ENCODE measurements around the gene CADM2.

Gene CADM2

GRCh38 chr3:85533586-85533985 is 574.8 kb downstream of the CADM2 start:
- FAIRE-seq (no peak), DNase-seq (ENCODE audit: insufficient read length, low spot score) (no peak)

DNA sequence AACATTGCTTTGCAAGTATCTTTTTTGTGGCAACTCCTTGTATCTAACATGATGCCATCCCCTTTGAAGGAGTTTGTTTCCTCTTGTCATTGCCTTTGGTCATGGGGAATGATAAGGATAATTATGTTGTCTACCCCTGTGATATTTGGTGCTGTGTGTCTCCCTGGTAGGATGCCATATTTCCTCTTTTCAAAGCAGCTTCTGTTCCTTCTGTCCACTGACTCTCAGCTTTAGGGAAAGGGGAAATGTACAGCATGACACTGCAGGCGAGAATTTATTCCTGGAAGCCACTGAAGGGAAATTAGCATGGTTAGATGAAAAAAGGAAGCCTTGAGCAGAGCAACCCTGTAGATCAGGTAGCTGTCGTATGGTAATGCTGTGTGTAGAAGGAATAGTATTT is 576.7 kb downstream of the CADM2 start:
- DNase-seq (ENCODE audit: insufficient read length, low spot score): no peak
- no peak for FAIRE-seq

GRCh38 chr3:85539232-85539631 is 580.4 kb downstream of the CADM2 start:
- no peak for FAIRE-seq

GRCh38 chr3:85554153-85554552 is 595.4 kb downstream of the CADM2 start:
- FAIRE-seq (no peak), DNase-seq (ENCODE audit: insufficient read length, low spot score) (no peak)

More at GRCh38 chr3:85539232-85539631, 580.4 kb downstream of the CADM2 start:
- DNase-seq (ENCODE audit: insufficient read length, low spot score): no peak

GRCh38 chr3:85560088-85560785 is 601.4 kb downstream of the CADM2 start:
- DNase-seq (ENCODE audit: insufficient read length, low spot score) (no peak), FAIRE-seq (no peak)

GRCh38 chr3:85567071-85567676 is 608.4 kb downstream of the CADM2 start:
- DNase-seq (ENCODE audit: insufficient read length, low spot score) (peak; percentile 2), FAIRE-seq (peak; percentile 82)

DNA sequence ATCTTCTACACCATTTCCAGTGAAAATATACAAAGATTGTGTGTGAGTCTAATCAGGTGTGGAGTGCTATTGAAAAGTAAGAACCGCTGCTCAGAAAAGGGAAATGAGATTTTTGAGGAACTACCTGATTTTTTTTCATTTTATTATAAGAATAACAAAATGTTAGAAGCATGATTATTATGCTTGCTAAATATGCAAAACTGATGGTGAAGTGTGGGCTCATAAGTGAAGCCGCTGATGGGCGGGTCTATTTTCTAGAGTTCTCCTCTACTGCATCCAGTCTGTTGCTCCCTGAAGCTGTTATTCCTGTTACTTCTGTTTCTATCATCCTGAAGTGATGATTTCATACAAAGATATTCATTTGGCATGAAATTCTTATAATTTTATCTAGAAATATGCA is 612.0 kb downstream of the CADM2 start:
- DNase-seq (ENCODE audit: insufficient read length, low spot score) (no peak), FAIRE-seq (no peak)

DNA sequence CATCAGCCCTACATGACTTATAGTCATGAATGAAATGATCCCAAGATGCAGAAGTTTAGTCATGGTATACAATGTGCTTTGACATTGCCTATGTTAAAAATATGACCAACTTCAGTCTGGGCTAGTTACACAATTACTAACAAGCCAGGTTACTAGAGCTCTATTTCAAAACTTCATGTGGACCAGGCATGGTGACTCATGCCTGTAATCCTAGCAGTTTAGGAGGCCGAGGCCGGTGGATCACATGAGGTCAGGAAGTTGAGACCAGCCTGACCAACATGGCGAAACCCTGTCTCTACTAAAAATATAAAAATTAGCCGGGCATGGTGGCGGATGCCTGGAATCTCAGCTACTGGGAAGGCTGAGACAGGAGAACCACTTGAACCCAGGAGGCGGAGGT is 613.0 kb downstream of the CADM2 start:
- FAIRE-seq: no peak
- no peak for DNase-seq (ENCODE audit: insufficient read length, low spot score)

- no peak for FAIRE-seq
Observed at GRCh38 chr3:85572426-85572825, 613.6 kb downstream of the CADM2 start.

GRCh38 chr3:85572978-85573377 is 614.2 kb downstream of the CADM2 start:
- no peak for FAIRE-seq

More at GRCh38 chr3:85572426-85572825, 613.6 kb downstream of the CADM2 start:
- no peak for DNase-seq (ENCODE audit: insufficient read length, low spot score)

GRCh38 chr3:85574006-85574705 is 615.4 kb downstream of the CADM2 start:
- DNase-seq (ENCODE audit: insufficient read length, low spot score): no peak
- no peak for FAIRE-seq

More at GRCh38 chr3:85572978-85573377, 614.2 kb downstream of the CADM2 start:
- no peak for DNase-seq (ENCODE audit: insufficient read length, low spot score)

DNA sequence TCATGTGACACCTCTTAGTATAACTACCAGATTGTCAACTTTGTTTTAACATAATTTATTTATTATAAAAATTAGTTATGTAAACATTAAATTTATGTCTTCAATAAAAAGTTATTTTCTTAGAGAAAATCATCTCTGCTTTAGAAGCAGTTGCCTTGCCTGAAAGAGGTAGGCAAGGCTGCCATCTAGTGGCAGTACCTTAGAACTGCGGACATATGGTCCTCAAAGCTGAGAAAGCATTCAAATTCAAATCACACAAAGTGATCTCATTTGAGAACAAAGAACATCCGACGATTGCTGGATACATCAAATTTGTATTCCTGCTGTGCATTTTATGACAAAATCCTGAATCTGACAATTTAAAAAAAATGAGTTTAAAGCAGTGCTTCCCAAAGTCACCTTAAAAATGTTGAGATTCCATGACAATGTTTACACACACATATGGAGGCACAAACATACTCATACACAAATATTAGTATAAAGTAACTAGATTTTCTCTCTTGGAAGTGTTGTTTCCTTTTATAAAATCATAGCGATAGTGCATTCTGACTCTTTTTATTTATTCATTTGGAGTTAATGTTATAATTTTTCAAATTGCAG is 617.4 kb downstream of the CADM2 start:
- DNase-seq (ENCODE audit: insufficient read length, low spot score) (peak; percentile 3), FAIRE-seq (no peak)

- no peak for FAIRE-seq
Observed at GRCh38 chr3:85576697-85577200, 618.0 kb downstream of the CADM2 start.

DNA sequence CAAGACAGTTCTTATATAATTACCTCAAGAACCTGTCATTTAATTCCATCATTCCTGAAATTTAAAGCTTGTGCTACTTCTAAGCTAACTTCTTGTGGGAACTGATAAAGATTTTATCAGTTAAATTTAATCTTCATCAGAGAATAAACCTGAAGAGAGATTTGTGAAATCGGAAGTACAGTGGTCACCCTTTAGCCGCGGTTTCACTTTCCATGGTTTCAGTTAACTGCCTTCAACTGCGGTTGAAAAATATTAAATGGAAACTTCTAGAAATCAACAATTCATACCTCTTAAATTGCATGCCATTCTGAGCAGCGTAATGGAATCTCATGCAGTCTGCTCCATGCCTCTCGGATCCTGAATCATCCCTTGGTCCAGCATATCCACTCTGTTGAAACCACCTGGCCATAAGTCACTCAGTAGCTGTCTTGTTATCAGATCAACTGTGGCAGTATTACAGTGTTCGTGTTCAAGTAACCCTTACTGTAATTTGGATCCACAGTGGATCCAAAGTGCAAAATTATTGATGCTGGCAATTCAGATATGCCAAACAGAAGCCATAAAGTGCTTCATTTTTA is 626.1 kb downstream of the CADM2 start:
- no peak for DNase-seq (ENCODE audit: insufficient read length, low spot score)
- no peak for FAIRE-seq

More at GRCh38 chr3:85576697-85577200, 618.0 kb downstream of the CADM2 start:
- DNase-seq (ENCODE audit: insufficient read length, low spot score): no peak

GRCh38 chr3:85586018-85586417 is 627.2 kb downstream of the CADM2 start:
- no peak for DNase-seq (ENCODE audit: insufficient read length, low spot score)

DNA sequence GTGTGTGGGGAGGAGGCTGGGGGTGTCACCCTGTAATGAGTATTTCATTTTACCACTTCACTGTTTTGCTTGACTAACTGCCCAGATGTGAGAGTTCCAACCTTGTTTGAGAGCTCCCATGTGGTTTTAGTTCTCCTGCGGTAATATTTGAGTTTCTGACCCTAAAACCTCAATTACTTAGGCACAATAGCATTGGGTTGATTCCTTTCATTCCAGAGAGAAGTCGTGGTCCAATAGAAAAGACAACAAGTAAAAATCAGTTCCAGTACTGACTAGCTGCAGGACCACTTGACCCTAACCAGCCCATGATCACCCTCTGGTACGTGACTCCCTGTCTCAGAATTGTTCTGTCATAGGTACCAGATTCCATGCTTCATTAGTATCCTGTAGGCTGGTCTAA is 630.4 kb downstream of the CADM2 start:
- DNase-seq (ENCODE audit: insufficient read length, low spot score) (no peak), FAIRE-seq (no peak)

More at GRCh38 chr3:85586018-85586417, 627.2 kb downstream of the CADM2 start:
- no peak for FAIRE-seq

DNA sequence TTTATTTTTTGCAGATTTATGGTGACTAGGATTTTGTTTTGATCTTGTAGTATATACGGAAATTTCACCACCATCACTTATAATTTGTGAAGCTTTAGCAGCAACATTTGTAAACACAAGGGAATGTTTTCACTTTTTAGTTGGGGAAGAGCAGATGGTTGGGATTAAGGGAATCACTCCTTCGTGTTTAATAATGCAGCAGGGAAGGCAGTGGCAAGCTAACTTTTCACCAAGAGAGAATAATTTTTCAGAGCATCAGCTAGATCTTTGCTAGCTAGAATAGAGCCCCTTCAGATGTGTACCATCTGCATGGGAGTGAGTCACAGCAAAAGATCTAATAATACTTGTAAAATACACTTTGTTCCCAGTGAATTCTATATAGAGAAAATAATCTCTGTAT is 632.7 kb downstream of the CADM2 start:
- FAIRE-seq (no peak), DNase-seq (ENCODE audit: insufficient read length, low spot score) (no peak)

- FAIRE-seq (no peak), DNase-seq (ENCODE audit: insufficient read length, low spot score) (no peak)
Observed at GRCh38 chr3:85592256-85592655, 633.5 kb downstream of the CADM2 start.

- FAIRE-seq: no peak
Observed at GRCh38 chr3:85594676-85595075, 635.9 kb downstream of the CADM2 start.

DNA sequence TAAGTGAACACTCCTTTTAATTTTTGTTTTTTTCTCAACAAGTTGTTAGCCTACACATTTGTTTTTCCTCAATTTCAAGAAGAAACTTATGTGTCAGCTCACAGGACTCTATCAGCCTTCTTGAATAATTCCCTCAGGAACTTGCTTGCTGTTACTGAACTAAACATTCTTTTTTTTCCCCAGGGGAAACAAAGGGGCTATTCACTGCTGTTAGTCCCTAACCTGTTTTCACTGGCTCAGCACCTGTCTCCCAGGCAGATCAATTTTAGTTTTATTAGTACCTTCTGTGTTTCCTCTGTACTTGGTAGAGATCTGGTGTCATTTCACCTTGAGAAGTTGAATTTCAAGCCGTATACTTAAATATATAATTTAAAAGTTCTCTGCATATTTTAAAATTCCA is 644.6 kb downstream of the CADM2 start:
- no peak for FAIRE-seq
- DNase-seq (ENCODE audit: insufficient read length, low spot score): no peak

More at GRCh38 chr3:85594676-85595075, 635.9 kb downstream of the CADM2 start:
- no peak for DNase-seq (ENCODE audit: insufficient read length, low spot score)

- no peak for FAIRE-seq
Observed at GRCh38 chr3:85604641-85605040, 645.9 kb downstream of the CADM2 start.

More at GRCh38 chr3:85604641-85605040, 645.9 kb downstream of the CADM2 start:
- no peak for DNase-seq (ENCODE audit: insufficient read length, low spot score)
